Lung (tissue), 12 donors: ENCODE data around the gene PLCL1. TPM values are rescaled to one million over a fixed set of nuclear protein-coding genes. Genes with fewer than 3 reads are reported as not detected.

Source experiments
- ATAC-seq: fragments of 200-7000 bp; cut with Tn5 transposase; one replicate; pipeline ENCODE4 v1.9.1; 2020; ENCODE audit warnings: moderate number of reproducible peaks; ENCODE audit not compliant: insufficient read depth, low FRiP score
- DNase-seq, 3 donors: peaks; one replicate each; pipeline ENCODE4 v3.0.0-alpha.2; 2013 to 2017
- H3K27ac ChIP-seq, 2 donors: one replicate each; pipeline ENCODE4 v1.5.1; 2013; ENCODE audit warnings: mild to moderate bottlenecking in 2 of 2, moderate library complexity in 2 of 2, control low read depth in 1 of 2, inconsistent platforms in 1 of 2, low read depth in 1 of 2, low read length in 1 of 2
- H3K27me3 ChIP-seq, 3 donors: one replicate each; pipeline ENCODE4 v1.5.1; 2013; ENCODE audit warnings: low read length in 2 of 3; ENCODE audit not compliant: control insufficient read depth in 3 of 3, insufficient read depth in 3 of 3
- H3K36me3 ChIP-seq, 4 donors: one replicate each; pipeline ENCODE4 v1.5.1; 2013; ENCODE audit warnings: low read length in 4 of 4, mild to moderate bottlenecking in 1 of 4, moderate library complexity in 1 of 4; ENCODE audit not compliant: control insufficient read depth in 4 of 4, insufficient read depth in 4 of 4
- H3K4me1 ChIP-seq, 5 donors: one replicate each; pipeline ENCODE4 v1.5.1; 2013; ENCODE audit warnings: low read length in 5 of 5, mild to moderate bottlenecking in 2 of 5, moderate library complexity in 1 of 5; ENCODE audit not compliant: control insufficient read depth in 5 of 5, insufficient read depth in 5 of 5
- H3K4me3 ChIP-seq: one replicate; pipeline ENCODE4 v1.5.1; 2013; ENCODE audit warnings: mild to moderate bottlenecking, control low read depth, moderate library complexity
- H3K9ac ChIP-seq, 2 donors: one replicate each; pipeline ENCODE4 v1.5.1; 2013; ENCODE audit warnings: low read length in 2 of 2, control low read depth in 1 of 2; ENCODE audit not compliant: insufficient read depth in 1 of 2
- H3K9me3 ChIP-seq, 4 donors: one replicate each; pipeline ENCODE4 v1.5.1; 2013; ENCODE audit warnings: low read length in 3 of 4, mild to moderate bottlenecking in 1 of 4, moderate library complexity in 1 of 4; ENCODE audit not compliant: control insufficient read depth in 4 of 4, insufficient read depth in 3 of 4
- WGBS, 2 donors: extraction: QIAGEN DNeasy Blood & Tissue Kit; methylation state at CpG; one replicate each; pipeline ENCODE4 v1.1.7; 2013; 5-methylcytosine and 5-hydroxymethylcytosine counted together
- polyA plus RNA-seq, 2 donors: library from polyadenylated mRNA; stranded (reverse); fragments of 200-250 nt; gene quantifications; one replicate each; pipeline ENCODE4 v1.2.1, GENCODE V29; 2013
- total RNA-seq, 2 donors: library from RNA; depleted of rRNA in 1 of 2; stranded (reverse); fragments of >200 nt in 1 of 2; gene quantifications; one replicate each; pipeline ENCODE4 v1.2.1, GENCODE V29; 2014 to 2021
- TF ChIP-seq, protein P1 (sequence below): IDR thresholded peaks from 2 replicates; pipeline ENCODE4 v1.5.1; 2012; ENCODE audit warnings: mild to moderate bottlenecking; ENCODE audit errors: control extremely low read depth, extremely low read depth
- donor health status: control.
- donor health status: control.
- donor health status: Bipolar disorder and iron deficiency.
- donor health status: healthy.
- donor health status: DM: yes; HTN: yes; CAD: no.

PLCL1 gene
- total and polyA plus RNA-seq, 4 donors = 1.1 to 13.0 (median 2.9) TPM

DNA sequence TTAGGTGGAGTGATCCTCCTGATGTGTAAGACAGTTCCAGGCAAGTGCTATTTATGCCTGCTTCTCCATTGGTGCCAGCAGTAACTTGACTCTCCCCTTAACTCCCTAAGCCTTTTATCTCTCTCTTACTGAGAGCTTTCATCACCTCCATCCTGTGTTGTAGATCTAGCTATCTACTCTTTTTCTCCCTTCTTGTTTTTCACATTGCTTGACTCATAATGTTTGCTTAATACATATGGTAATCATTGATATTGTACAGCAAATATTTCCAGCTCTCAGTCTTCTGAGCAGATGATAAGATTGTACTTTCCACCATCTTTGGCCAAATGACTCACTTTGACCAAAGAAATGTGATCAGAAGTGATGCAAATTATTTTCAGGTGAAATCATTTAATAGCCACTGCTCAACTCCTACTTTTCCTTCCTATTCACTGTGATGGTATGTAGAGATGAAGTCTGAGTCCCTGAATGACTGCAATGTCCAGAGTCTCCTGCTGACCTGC lies 165.0 kb downstream of the PLCL1 start:
- TF ChIP-seq, protein P1, sequence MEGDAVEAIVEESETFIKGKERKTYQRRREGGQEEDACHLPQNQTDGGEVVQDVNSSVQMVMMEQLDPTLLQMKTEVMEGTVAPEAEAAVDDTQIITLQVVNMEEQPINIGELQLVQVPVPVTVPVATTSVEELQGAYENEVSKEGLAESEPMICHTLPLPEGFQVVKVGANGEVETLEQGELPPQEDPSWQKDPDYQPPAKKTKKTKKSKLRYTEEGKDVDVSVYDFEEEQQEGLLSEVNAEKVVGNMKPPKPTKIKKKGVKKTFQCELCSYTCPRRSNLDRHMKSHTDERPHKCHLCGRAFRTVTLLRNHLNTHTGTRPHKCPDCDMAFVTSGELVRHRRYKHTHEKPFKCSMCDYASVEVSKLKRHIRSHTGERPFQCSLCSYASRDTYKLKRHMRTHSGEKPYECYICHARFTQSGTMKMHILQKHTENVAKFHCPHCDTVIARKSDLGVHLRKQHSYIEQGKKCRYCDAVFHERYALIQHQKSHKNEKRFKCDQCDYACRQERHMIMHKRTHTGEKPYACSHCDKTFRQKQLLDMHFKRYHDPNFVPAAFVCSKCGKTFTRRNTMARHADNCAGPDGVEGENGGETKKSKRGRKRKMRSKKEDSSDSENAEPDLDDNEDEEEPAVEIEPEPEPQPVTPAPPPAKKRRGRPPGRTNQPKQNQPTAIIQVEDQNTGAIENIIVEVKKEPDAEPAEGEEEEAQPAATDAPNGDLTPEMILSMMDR = no peak
- ATAC-seq (peak; percentile 34), DNase-seq (no peak)
- H3K27ac ChIP-seq = peak overlapping the region in 1 of 2 donors; percentile 53
- H3K4me3 ChIP-seq = no peak overlapping the region
- no peaks in the 10 kb centered on the region for H3K36me3 ChIP-seq
- no peaks in the 10 kb centered on the region for H3K27me3 ChIP-seq
- no peak overlapping the region for H3K9ac ChIP-seq
- H3K9me3 ChIP-seq = peaks cover 0 to 2% (median 0%) of the 10 kb centered on the region in 4 donors
- H3K4me1 ChIP-seq = peaks cover 0 to 27% (median 10%) of the 10 kb centered on the region in 5 donors

DNA sequence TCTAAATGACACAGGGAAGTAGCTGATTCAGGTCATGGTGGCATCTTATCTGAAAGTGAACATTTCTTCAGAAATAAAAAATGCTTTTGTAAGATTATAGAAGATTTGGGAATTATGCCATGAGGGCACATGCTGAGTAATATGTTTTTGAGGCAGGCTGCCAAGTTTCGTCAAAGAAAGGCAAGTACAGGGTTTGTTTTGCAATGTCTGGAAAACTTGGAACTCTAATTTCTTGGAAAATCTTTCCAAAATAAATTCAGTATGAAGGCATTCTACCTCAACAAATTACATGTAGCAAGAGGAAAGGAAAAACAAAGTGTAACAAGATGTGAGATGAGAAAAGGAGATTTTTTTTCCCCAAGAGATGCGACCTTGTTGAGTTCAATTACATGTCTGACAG lies 167.7 kb downstream of the PLCL1 start:
- H3K4me1 ChIP-seq = peaks cover 0 to 34% (median 10%) of the 10 kb centered on the region in 5 donors
- no peak overlapping the region for H3K9ac ChIP-seq
- peak; percentile 62 to 94 (median 91) for DNase-seq
- no peak for ATAC-seq
- H3K9me3 ChIP-seq = no peaks in the 10 kb centered on the region
- H3K4me3 ChIP-seq = no peak overlapping the region
- TF ChIP-seq, protein P1 = no peak
- H3K27ac ChIP-seq = no peak overlapping the region
- H3K27me3 ChIP-seq = no peaks in the 10 kb centered on the region
- 56 to 71% methylated on average over 2 of the region's 2 CpGs for WGBS, 2 donors
- no peaks in the 10 kb centered on the region for H3K36me3 ChIP-seq

GRCh38 chr2:197972587-197972986 lies 168.2 kb downstream of the PLCL1 start:
- TF ChIP-seq, protein P1 = no peak
- no peak overlapping the region for H3K9ac ChIP-seq
- H3K27me3 ChIP-seq = no peaks in the 10 kb centered on the region
- DNase-seq (no peak), ATAC-seq (no peak)
- no peaks in the 10 kb centered on the region for H3K9me3 ChIP-seq
- no peak overlapping the region for H3K4me3 ChIP-seq
- WGBS, 2 donors = 48 to 93% methylated on average over 2 of the region's 2 CpGs
- no peak overlapping the region for H3K27ac ChIP-seq
- H3K36me3 ChIP-seq = no peaks in the 10 kb centered on the region
- peaks cover 0 to 39% (median 10%) of the 10 kb centered on the region in 5 donors for H3K4me1 ChIP-seq

GRCh38 chr2:197973772-197974171 lies 169.4 kb downstream of the PLCL1 start:
- Histone ChIP-seq H3K4me3 (no peak overlapping the region), H3K27ac (no peak overlapping the region), H3K9ac (no peak overlapping the region), H3K4me1 (peaks cover 0 to 37% (median 10%) of the 10 kb centered on the region in 5 donors), H3K9me3 (no peaks in the 10 kb centered on the region), H3K36me3 (no peaks in the 10 kb centered on the region), H3K27me3 (no peaks in the 10 kb centered on the region)
- TF ChIP-seq, protein P1 = no peak
- DNase-seq = no peak
- ATAC-seq = no peak
